DND-41 (cell line): ENCODE measurements around the gene TOR1A.

Experiments
- ATAC-seq: fragments of 200-7000 bp; cut with Tn5 transposase; 3 replicates; pipeline ENCODE4 v1.9.1; 2021; ENCODE audit warnings: low read depth; ENCODE audit not compliant: insufficient read depth
- DNase-seq: peaks from one replicate; pipeline ENCODE4 v3.0.0-alpha.2; 2020
- H2AFZ ChIP-seq: 2 replicates; pipeline ENCODE4 v1.6.0; 2012; ENCODE audit warnings: low read depth, low read length
- H3K27ac ChIP-seq: 2 replicates; pipeline ENCODE4 v1.5.1; 2012; ENCODE audit warnings: low read length, inconsistent platforms
- H3K27me3 ChIP-seq: fragments of 200-600 bp; sonication (generic); 2 replicates; pipeline ENCODE4 v1.6.0; 2012; ENCODE audit warnings: low read length, mild to moderate bottlenecking, inconsistent platforms; ENCODE audit not compliant: insufficient read depth, poor library complexity
- H3K36me3 ChIP-seq: 2 replicates; pipeline ENCODE4 v1.5.1; 2012; ENCODE audit warnings: low read length, inconsistent platforms; ENCODE audit not compliant: insufficient read depth
- H3K4me1 ChIP-seq: 2 replicates; pipeline ENCODE4 v1.5.1; 2012; ENCODE audit warnings: mild to moderate bottlenecking, low read length; ENCODE audit not compliant: insufficient read depth
- H3K4me2 ChIP-seq: 2 replicates; pipeline ENCODE4 v1.6.0; 2012; ENCODE audit warnings: mild to moderate bottlenecking, moderate library complexity, low read length, inconsistent platforms; ENCODE audit not compliant: insufficient read depth
- H3K4me3 ChIP-seq, 2 experiments: fragments of 200-600 bp in 1 of 2; shearing (Covaris generic) in 1 of 2; 2 replicates each; pipeline ENCODE4 v1.5.1; 2012 to 2016; ENCODE audit warnings: inconsistent platforms in 2 of 2, low read length in 2 of 2, mild to moderate bottlenecking in 2 of 2, low read depth in 1 of 2, moderate library complexity in 1 of 2
- H3K79me2 ChIP-seq: 2 replicates; pipeline ENCODE4 v1.6.0; 2012; ENCODE audit warnings: low read length, inconsistent platforms; ENCODE audit not compliant: insufficient read depth
- H3K9ac ChIP-seq: 2 replicates; pipeline ENCODE4 v1.6.0; 2012; ENCODE audit warnings: low read depth, mild to moderate bottlenecking, inconsistent platforms, low read length, moderate library complexity
- H3K9me3 ChIP-seq: 2 replicates; pipeline ENCODE4 v1.5.1; 2012; ENCODE audit warnings: low read length, moderate library complexity, mild to moderate bottlenecking, inconsistent platforms; ENCODE audit not compliant: insufficient read depth, severe bottlenecking
- H4K20me1 ChIP-seq: 2 replicates; pipeline ENCODE4 v1.6.0; 2012; ENCODE audit warnings: low read length; ENCODE audit not compliant: insufficient read depth
- EZH2 ChIP-seq: IDR thresholded peaks from 3 replicates; pipeline ENCODE4 v1.6.1; 2012; ENCODE audit warnings: borderline replicate concordance, low read depth, mild to moderate bottlenecking, moderate library complexity, low read length, inconsistent platforms; ENCODE audit not compliant: severe bottlenecking
- TF ChIP-seq, protein P1 (sequence below): IDR thresholded peaks from 2 replicates; pipeline ENCODE4 v1.5.1; 2012; ENCODE audit warnings: borderline replicate concordance, low read length, moderate library complexity, mild to moderate bottlenecking; ENCODE audit not compliant: poor library complexity, severe bottlenecking; ENCODE audit errors: extremely low read depth

TOR1A gene

DNA sequence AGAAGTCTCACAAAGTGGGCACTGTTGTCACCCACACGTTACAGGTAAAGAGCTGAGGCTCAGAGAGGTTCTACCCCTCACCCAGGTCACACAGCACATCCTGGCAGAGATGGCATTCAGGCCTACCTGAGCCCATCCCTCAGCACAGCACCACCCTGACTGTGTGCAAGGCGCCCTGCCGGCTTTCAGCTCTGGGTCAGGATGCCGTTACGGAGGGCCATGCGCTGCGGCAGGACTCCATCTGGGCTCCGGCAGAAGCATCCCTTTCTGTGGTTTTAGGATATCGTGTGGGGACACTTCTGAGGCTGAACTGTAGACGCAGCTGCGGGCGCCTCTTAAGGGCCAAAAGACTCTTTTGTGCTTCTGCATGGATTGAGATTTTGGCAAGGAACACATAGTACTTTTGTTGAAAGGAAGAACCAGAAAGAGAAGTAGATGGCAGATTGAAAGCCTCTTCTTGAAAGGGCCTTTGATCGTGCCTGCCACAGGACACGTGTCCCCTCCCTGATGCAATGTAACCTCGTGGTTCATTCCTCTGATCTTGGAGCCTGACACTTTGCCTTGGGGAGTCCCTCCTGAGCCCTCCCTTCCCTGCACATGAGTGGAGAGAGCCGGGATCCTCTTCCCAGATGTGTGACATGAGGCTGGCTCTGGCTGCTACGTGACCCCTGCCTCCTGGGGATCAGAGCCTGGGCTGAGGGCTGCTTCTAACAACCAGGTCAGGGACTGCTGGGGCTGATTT is 42.6 kb upstream of the TOR1A start:
- Histone ChIP-seq H3K4me2 (no peak overlapping the region), H2AFZ (no peak overlapping the region), H3K79me2 (no peaks in the 10 kb centered on the region), H3K9me3 (no peaks in the 10 kb centered on the region), H3K27ac (no peak overlapping the region; the same call in 1 of the 2 replicates), H3K36me3 (peaks cover 40% of the 10 kb centered on the region), H3K4me3 (no peak overlapping the region), H4K20me1 (no peaks in the 10 kb centered on the region), H3K27me3 (no peaks in the 10 kb centered on the region), H3K9ac (no peak overlapping the region), H3K4me1 (peaks cover 26% of the 10 kb centered on the region)
- TF ChIP-seq EZH2: no peak
- TF ChIP-seq, protein P1, sequence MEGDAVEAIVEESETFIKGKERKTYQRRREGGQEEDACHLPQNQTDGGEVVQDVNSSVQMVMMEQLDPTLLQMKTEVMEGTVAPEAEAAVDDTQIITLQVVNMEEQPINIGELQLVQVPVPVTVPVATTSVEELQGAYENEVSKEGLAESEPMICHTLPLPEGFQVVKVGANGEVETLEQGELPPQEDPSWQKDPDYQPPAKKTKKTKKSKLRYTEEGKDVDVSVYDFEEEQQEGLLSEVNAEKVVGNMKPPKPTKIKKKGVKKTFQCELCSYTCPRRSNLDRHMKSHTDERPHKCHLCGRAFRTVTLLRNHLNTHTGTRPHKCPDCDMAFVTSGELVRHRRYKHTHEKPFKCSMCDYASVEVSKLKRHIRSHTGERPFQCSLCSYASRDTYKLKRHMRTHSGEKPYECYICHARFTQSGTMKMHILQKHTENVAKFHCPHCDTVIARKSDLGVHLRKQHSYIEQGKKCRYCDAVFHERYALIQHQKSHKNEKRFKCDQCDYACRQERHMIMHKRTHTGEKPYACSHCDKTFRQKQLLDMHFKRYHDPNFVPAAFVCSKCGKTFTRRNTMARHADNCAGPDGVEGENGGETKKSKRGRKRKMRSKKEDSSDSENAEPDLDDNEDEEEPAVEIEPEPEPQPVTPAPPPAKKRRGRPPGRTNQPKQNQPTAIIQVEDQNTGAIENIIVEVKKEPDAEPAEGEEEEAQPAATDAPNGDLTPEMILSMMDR: no peak
- DNase-seq: peak; percentile 33
- no peak for ATAC-seq

DNA sequence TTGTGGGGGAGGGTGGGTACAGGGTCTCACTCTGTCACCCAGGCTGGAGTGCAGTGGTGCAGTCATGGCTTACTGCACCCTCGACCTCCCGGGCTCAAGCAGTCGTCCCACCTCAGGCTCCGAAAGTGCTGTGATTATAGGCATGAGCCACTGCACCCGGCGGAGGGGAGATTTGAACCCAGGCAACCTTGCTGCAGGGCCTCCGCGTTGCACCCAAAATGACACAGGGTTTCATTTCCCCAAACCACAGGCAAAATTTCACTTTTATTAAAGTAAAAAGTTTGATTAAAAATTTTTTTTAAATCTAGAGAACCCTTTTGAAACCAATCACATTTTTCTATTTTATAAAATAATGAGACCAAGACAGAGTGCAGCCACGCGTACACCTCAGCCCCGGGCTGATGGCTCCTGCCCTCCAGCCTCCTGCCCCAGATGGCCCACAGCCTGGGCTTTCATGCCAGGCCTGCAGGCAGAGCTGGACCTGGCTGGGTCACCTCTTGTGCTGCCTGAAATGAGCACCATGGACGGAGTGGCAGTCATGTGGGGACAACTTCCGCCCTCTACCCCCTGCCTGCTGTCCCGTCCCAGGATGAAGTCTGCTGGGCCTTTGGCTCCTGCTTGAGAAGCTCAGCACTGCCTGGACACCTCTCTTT is 41.9 kb upstream of the TOR1A start:
- TF ChIP-seq, protein P1: no peak
- TF ChIP-seq EZH2: no peak
- H3K9me3 ChIP-seq: no peaks in the 10 kb centered on the region
- peaks cover 34% of the 10 kb centered on the region for H3K4me1 ChIP-seq
- H3K79me2 ChIP-seq: no peaks in the 10 kb centered on the region
- no peak overlapping the region for H3K9ac ChIP-seq
- DNase-seq (no peak), ATAC-seq (no peak)
- no peaks in the 10 kb centered on the region for H4K20me1 ChIP-seq
- peak overlapping the region; percentile 35; the same call in 1 of the 2 replicates for H3K27ac ChIP-seq
- no peak overlapping the region for H3K4me2 ChIP-seq
- H3K36me3 ChIP-seq: peaks cover 47% of the 10 kb centered on the region
- no peaks in the 10 kb centered on the region for H3K27me3 ChIP-seq
- no peak overlapping the region for H2AFZ ChIP-seq
- H3K4me3 ChIP-seq: no peak overlapping the region

DNA sequence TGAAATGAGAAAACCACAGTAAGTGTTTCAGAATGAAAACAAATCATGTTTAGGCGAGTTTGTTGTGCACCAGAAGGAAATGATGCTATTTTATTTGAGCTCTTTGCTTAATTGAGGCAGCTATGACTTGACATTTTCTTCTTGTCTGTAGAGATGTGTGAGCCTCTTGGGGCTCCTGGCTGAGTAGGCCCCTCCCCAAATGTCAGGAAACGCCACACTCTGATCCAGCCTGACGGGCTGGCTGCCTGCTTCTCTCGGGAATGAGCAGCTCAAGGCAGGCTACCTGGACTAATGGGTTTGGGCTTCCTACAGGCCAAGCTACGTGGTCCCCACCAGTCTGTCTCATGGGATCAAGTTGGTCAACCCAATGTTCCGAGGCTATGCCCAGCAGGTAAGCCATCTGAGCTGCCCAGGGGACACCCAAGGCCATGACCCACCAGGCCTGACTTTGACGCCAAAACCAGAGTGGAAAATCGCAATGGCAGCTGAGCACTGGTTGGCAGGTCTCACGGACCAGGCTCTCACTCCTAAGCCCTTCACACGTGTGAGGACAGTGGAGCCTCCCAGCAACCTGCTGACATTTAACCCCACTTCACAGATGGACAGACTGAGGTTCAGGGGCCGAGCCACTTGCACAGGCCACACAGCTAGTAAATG is 41.2 kb upstream of the TOR1A start:
- no peak for TF ChIP-seq EZH2
- TF ChIP-seq, protein P1: no peak
- peaks cover 38% of the 10 kb centered on the region for H3K4me1 ChIP-seq
- no peak overlapping the region for H3K4me2 ChIP-seq
- H2AFZ ChIP-seq: no peak overlapping the region
- H3K4me3 ChIP-seq: no peak overlapping the region
- no peak for DNase-seq
- peak overlapping the region; percentile 35; the same call in 1 of the 2 replicates for H3K27ac ChIP-seq
- H4K20me1 ChIP-seq: no peaks in the 10 kb centered on the region
- H3K79me2 ChIP-seq: no peaks in the 10 kb centered on the region
- no peak for ATAC-seq
- H3K9ac ChIP-seq: no peak overlapping the region; the same call in 1 of the 2 replicates
- H3K36me3 ChIP-seq: peaks cover 47% of the 10 kb centered on the region
- H3K9me3 ChIP-seq: no peaks in the 10 kb centered on the region
- no peaks in the 10 kb centered on the region for H3K27me3 ChIP-seq
